ENCODE results near the gene NACC2.

The NACC2 gene

DNA sequence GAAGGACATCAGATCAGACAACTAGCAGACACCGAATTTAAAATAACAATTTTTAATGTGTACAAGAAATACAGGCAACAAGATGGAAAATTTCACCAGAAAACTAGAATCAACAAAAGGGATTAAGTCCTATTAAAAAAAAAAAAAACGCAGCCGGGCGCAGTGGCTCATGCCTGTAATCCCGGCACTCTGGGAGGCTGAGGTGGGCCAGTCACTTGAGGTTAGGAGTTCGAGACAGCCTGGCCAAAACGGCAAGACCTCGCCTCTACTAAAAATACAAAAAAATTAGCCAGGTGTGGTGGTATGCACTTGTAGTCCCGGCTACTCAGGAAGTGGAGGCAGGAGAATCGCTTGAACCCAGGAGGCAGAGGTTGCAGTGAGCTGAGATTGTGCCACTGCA is 69.6 kb downstream of the NACC2 start:
- Histone ChIP-seq H3K9me3 (ENCODE audit: control insufficient read depth, insufficient read depth, low read depth, low read length) (no peaks in the 10 kb centered on the region), H3K27ac (ENCODE audit: extremely low read depth, low read depth, low read length) (no peak overlapping the region), H3K4me3 (ENCODE audit: low read depth, low read length) (no peak overlapping the region), H3K4me1 (ENCODE audit: control insufficient read depth, insufficient read depth, low read length) (no peaks in the 10 kb centered on the region), H3K36me3 (ENCODE audit: control insufficient read depth in 2 of 2, insufficient read depth in 1 of 2, low read length in 2 of 2) (peaks cover 0 to 34% of the 10 kb centered on the region in 2 experiments; a peak in 1 of 3 replicates)
- CTCF ChIA-PET: no interaction called here
- TF ChIP-seq ZNF521 (tag by site-specific recombination; IDR thresholded peaks at IDR 0.05): no peak
- no peak for TF ChIP-seq ZNF596 (tag by site-specific recombination; IDR thresholded peaks at IDR 0.05)
- TF ChIP-seq REPIN1 (tag by site-specific recombination; IDR thresholded peaks at IDR 0.05; ENCODE audit: low read depth): no peak
- no peak for TF ChIP-seq ZNF529 (tag by site-specific recombination; IDR thresholded peaks at IDR 0.05; ENCODE audit: insufficient replicate concordance)
- TF ChIP-seq ZNF19 (tag by site-specific recombination; IDR thresholded peaks at IDR 0.05; ENCODE audit: low read depth): no peak
- TF ChIP-seq ZNF747 (tag by site-specific recombination; IDR thresholded peaks at IDR 0.05): no peak
- no peak for TF ChIP-seq SP2 (tag by site-specific recombination; IDR thresholded peaks at IDR 0.05)
- no peak for TF ChIP-seq ZNF600 (tag by site-specific recombination; IDR thresholded peaks at IDR 0.05)
- no peak for TF ChIP-seq ZBTB1 (tag by site-specific recombination; IDR thresholded peaks at IDR 0.05)
- TF ChIP-seq ZFP41 (tag by site-specific recombination; IDR thresholded peaks at IDR 0.05; ENCODE audit: borderline replicate concordance): no peak
- TF ChIP-seq ZNF791 (tag by site-specific recombination; IDR thresholded peaks at IDR 0.05): no peak
- TF ChIP-seq ZXDB (tag by site-specific recombination; IDR thresholded peaks at IDR 0.05): no peak
- POLR2A ChIA-PET: interaction anchor here (0.7 kb wide), 1 partner anchor 140 kb away, joined by 6 read pairs; no protein-coding TSS in a partner anchor

DNA sequence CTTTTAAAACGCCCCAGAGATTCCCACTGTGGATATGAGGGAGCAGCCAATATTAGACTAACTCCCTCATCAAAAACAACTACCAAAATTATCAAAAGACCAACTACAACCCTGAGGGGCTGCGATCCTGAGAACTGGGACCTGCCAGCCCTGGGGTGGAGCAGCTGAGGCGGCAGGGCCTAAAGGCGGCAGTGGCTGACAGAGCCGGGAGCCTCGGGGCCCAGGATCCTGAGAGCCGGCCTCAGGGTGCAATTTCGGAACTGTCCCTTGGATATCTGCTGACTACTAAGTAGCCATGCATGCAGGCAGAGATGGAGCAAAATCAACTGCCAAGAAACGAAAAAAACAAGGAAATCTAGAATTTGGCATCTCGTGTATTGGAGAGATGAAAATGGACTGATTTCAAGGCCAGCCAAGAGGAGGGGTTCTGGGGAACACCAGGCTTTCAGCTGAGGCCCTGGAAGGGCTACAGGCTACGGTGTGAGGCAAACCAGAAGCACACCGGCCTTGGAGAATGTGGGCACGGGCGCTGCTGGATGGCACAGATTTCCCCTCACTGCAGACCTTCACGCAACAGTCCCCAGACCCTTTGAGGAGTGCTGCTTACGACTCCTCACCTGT is 70.3 kb downstream of the NACC2 start:
- no peak overlapping the region for H3K27ac ChIP-seq (ENCODE audit: extremely low read depth, low read depth, low read length)
- peaks cover 0 to 32% of the 10 kb centered on the region in 2 experiments; a peak in 1 of 3 replicates for H3K36me3 ChIP-seq (ENCODE audit: control insufficient read depth in 2 of 2, insufficient read depth in 1 of 2, low read length in 2 of 2)
- ChIA-PET CTCF (interaction anchor here (0.6 kb wide), 1 partner anchor 516 kb away, joined by 3 read pairs; no protein-coding TSS in a partner anchor), POLR2A (no interaction called here)
- TF ChIP-seq OVOL3 (tag by site-specific recombination; IDR thresholded peaks at IDR 0.05): no peak
- TF ChIP-seq, protein P1, sequence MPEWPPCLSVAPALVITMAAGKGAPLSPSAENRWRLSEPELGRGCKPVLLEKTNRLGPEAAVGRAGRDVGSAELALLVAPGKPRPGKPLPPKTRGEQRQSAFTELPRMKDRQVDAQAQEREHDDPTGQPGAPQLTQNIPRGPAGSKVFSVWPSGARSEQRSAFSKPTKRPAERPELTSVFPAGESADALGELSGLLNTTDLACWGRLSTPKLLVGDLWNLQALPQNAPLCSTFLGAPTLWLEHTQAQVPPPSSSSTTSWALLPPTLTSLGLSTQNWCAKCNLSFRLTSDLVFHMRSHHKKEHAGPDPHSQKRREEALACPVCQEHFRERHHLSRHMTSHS (tag by site-specific recombination; IDR thresholded peaks at IDR 0.05): no peak
- no peak for TF ChIP-seq YY1 (tag by site-specific recombination; IDR thresholded peaks at IDR 0.05)
- TF ChIP-seq KLF16 (tag by site-specific recombination; IDR thresholded peaks at IDR 0.05): no peak
- TF ChIP-seq ZNF658 (tag by site-specific recombination; IDR thresholded peaks at IDR 0.05): no peak
- no peak for TF ChIP-seq HOXC10 (CRISPR knock-in tag; IDR thresholded peaks at IDR 0.05)
- TF ChIP-seq ZBTB11 (tag by site-specific recombination; conservative IDR thresholded peaks at IDR 0.05; ENCODE audit: low read depth): no peak
- TF ChIP-seq ZNF76 (tag by site-specific recombination; IDR thresholded peaks at IDR 0.05; ENCODE audit: borderline replicate concordance, low read depth): no peak
- H3K4me3 ChIP-seq (ENCODE audit: low read depth, low read length): no peak overlapping the region
- no peaks in the 10 kb centered on the region for H3K4me1 ChIP-seq (ENCODE audit: control insufficient read depth, insufficient read depth, low read length)
- no peaks in the 10 kb centered on the region for H3K9me3 ChIP-seq (ENCODE audit: control insufficient read depth, insufficient read depth, low read depth, low read length)

All from HEK293 (cell line).